ENCODE measurements around the gene SAMD10. TPM values are rescaled to one million over a fixed set of nuclear protein-coding genes. Genes with fewer than 3 reads are reported as not detected.
A peak's percentile ranks its signal among the peaks of the same experiment; 100 is the strongest.

SAMD10 gene
- total and polyA plus RNA-seq, 12 donors = 3.4 to 8.8 (median 4.0) TPM

- Histone ChIP-seq H3K9me3 (no peaks in the 10 kb centered on the region), H3K36me3 (peaks cover 0 to 43% (median 29%) of the 10 kb centered on the region in 9 donors), H3K27me3 (no peaks in the 10 kb centered on the region), H3K27ac (peak overlapping the region; percentile 36 to 98 (median 76)), H3K4me1 (peaks cover 39 to 98% (median 82%) of the 10 kb centered on the region in 9 donors), H3K4me3 (no peak overlapping the region)
- TF ChIP-seq CTCF (IDR thresholded peaks at IDR 0.05) = peak in 2 of 9 donors; percentile 14 to 17
- 53 to 79% methylated on average over 15 of the region's 15 CpGs for WGBS, 2 donors
- intact Hi-C loops (cut with DNase I) = no loop called here
- peak in 3 of 8 donors; percentile 4 to 5 (median 4) for ATAC-seq
- DNase-seq = peak in 1 of 2 donors; percentile 50
These were observed 32.3 kb downstream of the SAMD10 start for GRCh38 chr20:63946986-63947637.

- Histone ChIP-seq H3K27me3 (no peaks in the 10 kb centered on the region), H3K4me1 (peaks cover 32 to 89% (median 73%) of the 10 kb centered on the region in 9 donors), H3K9me3 (no peaks in the 10 kb centered on the region), H3K36me3 (peaks cover 0 to 47% (median 29%) of the 10 kb centered on the region in 9 donors), H3K4me3 (no peak overlapping the region), H3K27ac (peak overlapping the region in 4 of 10 donors; percentile 9 to 84 (median 48))
- 84 to 85% methylated on average over 37 to 39 of the region's 39 CpGs for WGBS, 2 donors
- no peak for ATAC-seq
- intact Hi-C loops (cut with DNase I) = no loop called here
- no peak for TF ChIP-seq CTCF (IDR thresholded peaks at IDR 0.05)
- DNase-seq = peak in 1 of 2 donors; percentile 18
These were observed 33.2 kb downstream of the SAMD10 start for GRCh38 chr20:63945921-63946920.

- Histone ChIP-seq H3K4me1 (peaks cover 27 to 78% (median 65%) of the 10 kb centered on the region in 9 donors), H3K36me3 (peaks cover 0 to 58% (median 39%) of the 10 kb centered on the region in 9 donors), H3K9me3 (no peaks in the 10 kb centered on the region), H3K27ac (peak overlapping the region in 3 of 10 donors; percentile 13 to 84 (median 14)), H3K27me3 (no peaks in the 10 kb centered on the region), H3K4me3 (no peak overlapping the region)
- DNase-seq (peak in 1 of 2 donors; percentile 13), ATAC-seq (no peak)
- no peak for TF ChIP-seq CTCF (IDR thresholded peaks at IDR 0.05)
- 83 to 93% methylated on average over 17 of the region's 17 CpGs for WGBS, 2 donors
- intact Hi-C loops (cut with DNase I) = no loop called here
These were observed 34.3 kb downstream of the SAMD10 start for GRCh38 chr20:63945031-63945658.

Data from heart right ventricle (tissue), 16 donors.